GM23338 (cell line): ENCODE results near the gene COPA.

Experiments
- CTCF ChIP-seq, 2 experiments: fragments of 200-600 bp in 1 of 2; sonication (generic) in 1 of 2; conservative IDR thresholded peaks; 2 replicates each; pipeline versions ENCODE4 v1.5.1 to v1.6.1; 2016 to 2017; ENCODE audit warnings: antibody characterized with exemption in 2 of 2, low read depth in 2 of 2, mild to moderate bottlenecking in 2 of 2, moderate library complexity in 1 of 2
- POLR2AphosphoS5 ChIP-seq: IDR thresholded peaks from 2 replicates; pipeline ENCODE4 v1.6.1; 2016; ENCODE audit warnings: antibody characterized with exemption, low read depth

DNA sequence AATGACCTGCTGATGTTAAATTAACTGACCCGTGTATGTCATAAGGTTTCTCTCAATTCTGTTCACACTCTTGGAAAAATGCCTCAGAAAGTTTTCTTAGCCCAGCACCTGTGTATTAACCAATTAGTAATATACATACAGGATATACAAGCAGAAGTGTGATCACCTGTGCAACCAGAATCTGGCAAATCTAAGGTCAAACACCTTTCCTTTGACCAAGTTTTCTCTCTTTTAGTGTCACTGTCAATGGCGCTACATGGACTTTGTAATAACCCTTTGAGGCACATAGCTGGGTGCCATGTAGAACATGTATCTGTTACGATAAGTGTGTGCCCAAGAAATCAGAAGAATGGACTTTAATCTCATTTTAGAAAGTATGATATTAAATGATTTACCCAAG, 1.2 kb upstream of the COPA start:
- TF ChIP-seq CTCF (conservative IDR thresholded peaks at IDR 0.05; ENCODE audit: low read depth in 2 of 2) (no peak), POLR2AphosphoS5 (no peak)
